Measurements from ENCODE around the gene INSRR.

Gene INSRR

DNA sequence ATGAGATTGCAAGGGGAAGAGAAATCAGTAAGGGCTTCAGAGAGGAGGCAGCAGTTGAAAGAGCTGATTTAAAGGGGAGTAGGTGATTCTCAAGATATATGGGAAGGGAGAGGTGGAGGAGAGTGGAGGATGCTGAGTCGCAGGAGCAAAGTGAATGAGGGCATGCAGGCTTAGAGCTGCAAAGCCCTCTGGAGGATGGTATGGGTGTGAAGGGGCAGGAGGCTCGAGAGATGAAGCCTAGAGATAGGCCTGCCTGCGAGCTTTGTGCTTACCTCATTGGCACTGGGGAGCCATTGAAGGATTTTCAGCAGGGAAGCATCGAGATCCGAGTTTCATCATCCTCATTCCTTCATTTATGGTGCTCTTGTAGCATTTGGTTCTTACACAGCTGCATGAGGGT is 26.5 kb downstream of the INSRR start:
- DNase-seq (ENCODE audit: low read depth in 2 of 2): no peak

DNA sequence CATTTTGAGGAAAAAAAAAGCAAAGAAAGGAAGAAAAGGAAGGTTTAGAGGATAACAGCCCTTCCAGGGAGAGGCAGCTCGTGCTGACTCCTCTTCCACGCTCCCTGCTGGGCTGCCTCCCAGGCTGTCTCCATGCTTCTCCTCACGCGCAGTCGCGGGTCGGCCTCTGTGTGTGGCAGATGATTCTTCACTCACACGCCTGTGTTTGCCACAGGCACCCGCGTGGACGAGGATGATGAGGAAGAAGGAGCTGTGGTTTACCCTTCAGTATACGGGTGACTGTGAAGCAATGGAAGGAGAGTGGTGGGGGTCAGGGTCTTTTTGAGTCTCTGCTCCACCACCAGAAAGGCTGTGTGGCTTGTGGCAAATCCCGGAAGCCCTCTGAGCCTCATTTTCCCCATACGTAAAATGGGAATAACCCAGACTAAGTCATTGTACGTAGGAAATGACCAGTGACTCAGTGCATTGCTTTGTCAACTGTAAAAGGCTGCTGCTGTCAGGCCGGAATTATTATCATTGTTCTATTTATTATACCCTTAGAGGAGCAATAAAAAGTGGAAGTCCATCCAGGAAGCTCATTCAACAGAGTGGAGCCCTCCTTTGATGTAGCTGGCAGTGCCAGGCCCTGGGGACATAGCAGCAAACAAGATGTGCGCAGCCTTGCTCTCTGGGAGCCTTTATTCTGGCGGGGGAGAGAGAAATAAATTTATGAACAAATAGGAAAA is 30.4 kb downstream of the INSRR start:
- no peak for DNase-seq (ENCODE audit: low read depth in 2 of 2)

DNA sequence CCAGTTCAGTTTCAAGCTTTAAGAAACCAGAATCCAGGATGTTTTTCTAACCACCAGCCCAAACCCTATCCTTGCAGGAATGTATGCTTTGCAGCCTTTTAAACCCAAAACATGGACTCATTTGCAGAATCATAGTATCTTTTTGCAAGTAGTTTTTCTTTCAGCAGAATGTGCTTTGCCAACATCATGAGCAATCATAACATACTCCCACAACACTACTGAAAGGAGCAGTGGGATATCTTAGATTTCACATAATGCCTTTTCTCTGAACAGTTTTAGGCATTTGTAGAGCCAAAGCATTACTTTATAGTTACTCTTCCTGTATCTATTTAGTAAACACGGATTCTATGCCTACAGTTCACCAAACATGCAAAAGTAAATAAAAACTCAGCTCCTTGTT is 32.3 kb downstream of the INSRR start:
- DNase-seq (ENCODE audit: low read depth in 2 of 2): no peak

DNA sequence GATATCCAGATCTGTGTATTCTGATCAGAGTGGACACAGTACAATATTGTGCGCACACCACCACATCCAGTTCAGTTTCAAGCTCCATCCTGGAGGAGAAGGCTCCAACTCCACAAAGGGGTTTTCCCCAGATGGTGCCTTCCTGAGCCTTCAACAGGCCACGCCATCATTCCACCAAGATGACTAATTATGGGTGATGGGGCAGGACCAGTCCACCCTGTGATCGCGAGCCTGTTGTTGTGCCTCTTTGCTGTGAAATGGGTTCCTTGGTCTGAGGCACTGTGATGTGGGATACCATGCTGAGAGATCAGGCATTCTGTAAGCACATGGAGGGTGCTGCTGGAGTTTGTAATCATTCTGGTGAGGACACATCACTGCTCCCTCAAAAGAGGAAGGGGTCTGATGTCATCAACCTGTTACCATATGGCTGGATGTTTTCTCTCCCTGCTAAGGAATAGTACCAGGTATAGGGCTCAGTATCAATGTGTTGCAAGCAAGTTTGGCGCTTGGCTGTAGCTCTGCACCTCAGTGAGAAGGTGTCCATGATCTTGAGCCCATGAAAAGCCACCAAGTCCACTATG is 35.6 kb downstream of the INSRR start:
- DNase-seq (ENCODE audit: low read depth in 2 of 2): no peak

DNA sequence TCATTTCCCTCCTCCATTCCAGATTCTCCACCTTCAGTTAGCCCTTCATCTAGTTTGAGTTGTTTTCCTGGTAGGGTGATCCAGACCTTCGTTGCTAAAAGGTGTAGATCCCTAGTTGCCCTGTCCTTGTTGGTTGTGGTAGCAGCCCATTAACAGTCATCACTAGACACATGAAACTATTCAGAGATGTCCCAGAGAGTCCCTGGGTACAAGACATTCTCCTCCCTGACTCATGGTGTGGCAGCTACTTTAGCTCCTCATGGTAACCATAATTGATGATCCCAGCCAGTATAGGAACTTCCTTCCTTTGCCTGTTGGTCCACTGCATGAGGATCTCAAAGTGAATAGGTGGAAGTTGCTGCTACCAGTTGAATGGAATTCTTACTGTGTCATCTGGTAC is 36.2 kb downstream of the INSRR start:
- no peak for DNase-seq (ENCODE audit: low read depth in 2 of 2)

DNA sequence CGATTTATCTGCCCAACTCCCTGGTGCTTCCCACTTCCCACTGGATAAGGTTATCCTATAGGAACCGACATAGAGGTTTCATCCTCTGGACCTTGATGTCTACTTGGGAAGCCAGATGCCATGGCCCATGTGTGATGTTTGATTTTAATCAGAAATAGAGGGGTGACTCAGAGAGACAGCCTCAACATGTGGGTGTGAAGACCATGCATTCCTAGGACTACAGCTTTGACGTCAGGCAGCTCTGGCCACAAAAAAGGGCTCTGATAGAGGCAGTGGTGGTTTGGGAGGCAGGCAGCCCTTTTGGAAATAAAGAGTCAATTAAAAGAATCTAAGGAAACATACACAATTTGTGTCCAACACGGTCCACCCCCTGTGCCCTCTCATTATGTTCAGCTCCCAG is 37.1 kb downstream of the INSRR start:
- DNase-seq (ENCODE audit: low read depth in 2 of 2): peak in 1 of 2 donors; percentile 55

DNA sequence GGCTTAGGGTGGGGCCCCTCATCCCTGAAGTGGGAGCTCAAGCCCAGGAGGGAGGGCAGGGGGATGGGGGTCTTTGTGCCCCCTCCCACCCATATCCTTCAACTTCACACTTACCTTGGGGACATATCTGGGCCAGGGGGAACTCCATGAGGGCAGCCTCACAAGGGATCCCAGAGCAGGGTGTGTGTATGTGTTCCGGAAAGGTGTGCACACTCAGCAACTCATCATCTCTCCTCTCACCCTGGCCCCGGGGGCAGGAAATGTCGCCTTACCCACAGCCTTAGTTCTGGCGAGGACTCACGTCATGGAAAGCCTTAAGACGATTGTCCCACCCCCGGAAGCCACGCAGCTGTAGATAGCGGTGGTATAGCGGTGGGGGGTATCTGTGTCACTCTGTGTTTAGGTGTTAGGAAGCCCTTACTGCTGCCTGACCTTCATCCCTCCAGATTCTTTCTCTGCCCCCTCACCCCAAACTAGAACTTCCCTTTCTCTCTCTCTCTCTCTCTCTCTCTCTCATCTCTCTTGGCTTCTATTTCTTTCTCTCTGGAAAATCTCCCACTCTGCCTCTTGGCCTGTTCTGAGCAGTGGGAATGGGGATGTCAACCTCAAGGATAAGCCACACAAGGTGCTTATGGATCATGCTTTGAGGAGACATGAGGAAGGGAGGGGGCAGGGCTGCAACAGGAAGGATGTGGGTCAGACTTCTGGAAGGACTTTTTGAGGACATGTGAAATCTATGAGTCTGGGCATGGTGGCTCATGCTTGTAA is 42.2 kb downstream of the INSRR start, which contains the start of gene SH2D2A:
TSS of gene SH2D2A (minus strand) at position 288 of the 768 bp plus-strand sequence. CDS start at position 148, 140 bp downstream.
- DNase-seq (ENCODE audit: low read depth in 2 of 2): peak; percentile 91 to 95

DNA sequence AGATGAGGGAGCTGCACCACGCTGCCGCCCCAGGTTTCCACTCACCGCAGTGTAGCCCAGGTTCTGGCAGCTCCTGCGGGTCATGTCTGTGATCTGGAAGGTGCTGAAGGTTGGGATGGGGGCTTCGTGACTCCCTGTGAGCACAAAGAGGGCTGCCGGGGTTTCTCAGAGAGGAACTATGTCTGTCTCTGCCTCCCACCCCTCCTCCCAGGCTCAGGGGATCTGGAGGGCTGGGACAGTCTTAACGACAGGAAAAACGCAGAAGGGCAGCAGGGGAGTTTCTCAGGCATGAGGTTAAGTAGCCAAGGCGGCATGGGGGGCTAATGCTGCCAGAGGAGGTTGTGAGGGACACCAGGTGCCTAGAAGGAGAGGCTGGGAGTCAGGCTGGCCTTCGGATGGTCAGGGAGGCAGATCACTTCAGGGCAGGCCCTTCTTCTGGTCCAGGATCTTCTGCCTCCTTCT is 42.9 kb downstream of the INSRR start:
- DNase-seq (ENCODE audit: low read depth in 2 of 2): no peak

DNA sequence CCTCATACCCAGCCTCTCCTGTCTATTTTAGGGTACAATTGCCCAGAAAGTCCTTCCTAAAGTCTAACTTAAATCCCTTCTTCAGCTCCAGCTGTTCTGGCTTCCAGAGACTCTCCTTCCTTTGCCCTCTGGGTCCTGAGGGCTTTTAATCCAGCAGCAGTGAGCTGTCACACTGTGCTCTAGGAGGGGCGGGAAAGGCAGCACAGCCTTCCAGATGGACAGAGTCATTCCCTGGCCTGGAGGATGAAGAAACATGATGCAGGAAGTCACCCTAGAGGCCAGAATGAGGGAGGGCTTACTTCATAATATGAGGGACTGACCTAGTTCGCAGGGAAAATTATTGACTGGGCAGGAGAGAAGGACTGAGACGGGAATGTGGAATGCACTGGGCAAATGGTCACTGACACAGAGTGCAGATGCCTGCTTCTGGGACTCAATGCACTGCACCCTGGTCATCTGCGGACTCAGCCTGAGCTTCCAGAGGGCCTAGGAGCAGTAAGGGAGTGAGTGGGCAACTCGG is 43.5 kb downstream of the INSRR start:
- no peak for DNase-seq (ENCODE audit: low read depth in 2 of 2)

DNA sequence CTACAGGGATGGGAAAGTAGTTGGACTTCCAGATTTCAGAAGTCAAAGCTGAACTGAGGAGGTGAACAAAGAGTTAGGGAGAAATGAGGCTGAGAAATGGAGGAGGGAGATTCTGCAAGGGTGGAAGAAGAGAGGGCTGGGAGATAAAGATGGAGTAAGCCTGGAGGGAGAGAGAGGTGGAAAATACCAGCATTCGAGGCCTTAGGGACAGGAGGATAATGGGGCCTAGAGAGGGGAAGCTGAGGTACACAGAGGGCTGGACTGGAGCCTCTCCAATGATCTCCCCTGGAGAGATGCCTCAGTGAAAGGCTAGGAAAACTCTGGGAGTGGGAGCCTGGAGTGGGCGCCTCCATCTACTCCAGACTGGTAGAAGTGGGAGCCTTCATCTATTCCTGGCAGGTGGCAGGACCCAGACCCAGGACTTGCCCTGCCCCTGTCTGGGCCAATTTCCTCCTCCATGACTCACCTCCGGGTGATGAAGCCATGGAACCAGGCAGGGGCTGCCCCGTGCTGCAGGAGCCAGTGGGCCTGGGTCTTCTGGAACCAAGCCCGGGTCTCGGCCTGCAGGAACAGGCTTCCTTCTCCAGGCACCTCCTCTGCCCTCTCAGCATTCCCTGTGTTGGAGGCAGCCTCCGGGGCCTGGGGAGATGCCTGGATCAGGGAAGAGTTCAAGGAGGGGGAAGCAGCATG is 44.2 kb downstream of the INSRR start:
- peak in 1 of 2 donors; percentile 27 for DNase-seq (ENCODE audit: low read depth in 2 of 2)

DNA sequence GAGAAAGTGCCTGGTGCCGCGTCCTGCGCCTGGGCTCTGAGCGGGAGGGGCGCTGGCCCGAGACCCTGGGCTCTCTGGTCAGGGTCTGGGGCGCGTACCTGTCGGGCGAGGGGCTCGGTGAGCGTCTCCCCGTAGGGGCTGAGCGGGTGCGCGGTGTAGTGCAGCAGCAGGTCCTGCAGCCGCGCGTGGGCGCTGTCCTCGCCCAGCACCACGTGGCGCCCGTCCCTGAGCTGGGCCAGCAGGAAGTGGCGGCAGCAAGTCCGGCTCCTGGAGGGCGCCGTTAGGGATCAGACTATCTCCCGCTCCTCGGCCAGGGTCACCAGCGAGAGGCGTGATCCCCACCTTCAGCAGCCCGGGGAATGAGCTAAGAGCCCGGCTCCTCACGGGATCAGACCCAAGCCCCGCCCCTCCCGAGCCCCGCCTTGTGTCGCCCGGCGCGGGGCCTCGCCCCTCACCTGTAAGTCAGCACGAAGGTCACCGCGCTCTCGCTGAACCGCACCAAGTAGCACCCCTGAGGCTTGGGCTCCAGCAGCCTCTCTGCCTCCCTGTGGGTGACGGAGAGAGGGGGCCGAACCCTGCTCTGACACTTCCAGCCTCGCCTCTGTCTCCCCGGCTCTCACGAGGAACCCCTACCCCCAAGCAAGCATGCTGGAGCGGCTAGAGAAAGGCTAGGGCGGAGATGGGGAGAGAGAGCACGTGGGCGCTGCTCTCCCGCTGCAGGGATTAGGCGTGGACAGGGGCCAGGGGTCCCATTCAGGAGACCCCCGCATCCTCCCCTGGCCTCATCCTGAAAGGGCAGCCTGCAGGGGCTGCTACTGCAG is 45.0 kb downstream of the INSRR start:
- peak; percentile 56 to 64 for DNase-seq (ENCODE audit: low read depth in 2 of 2)

DNA sequence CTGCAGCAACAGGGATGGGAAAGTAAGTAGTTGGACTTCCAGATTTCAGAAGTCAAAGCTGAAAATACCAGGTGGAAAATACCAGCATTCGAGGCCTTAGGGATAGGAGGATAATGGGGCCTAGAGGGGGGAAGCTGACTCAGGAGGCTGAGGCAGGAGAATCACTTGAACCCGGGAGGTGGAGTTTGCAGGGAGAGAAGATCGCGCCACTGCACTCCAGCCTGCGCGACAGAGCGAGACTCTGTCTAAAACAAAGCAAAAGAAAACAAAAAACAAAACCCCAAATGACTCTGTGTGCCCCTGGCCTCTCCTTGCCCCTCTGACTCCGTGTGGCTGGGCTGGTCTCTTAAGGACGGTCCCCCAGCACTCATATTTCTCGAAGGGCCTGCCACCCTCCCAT is 45.6 kb downstream of the INSRR start:
- DNase-seq (ENCODE audit: low read depth in 2 of 2): no peak

DNA sequence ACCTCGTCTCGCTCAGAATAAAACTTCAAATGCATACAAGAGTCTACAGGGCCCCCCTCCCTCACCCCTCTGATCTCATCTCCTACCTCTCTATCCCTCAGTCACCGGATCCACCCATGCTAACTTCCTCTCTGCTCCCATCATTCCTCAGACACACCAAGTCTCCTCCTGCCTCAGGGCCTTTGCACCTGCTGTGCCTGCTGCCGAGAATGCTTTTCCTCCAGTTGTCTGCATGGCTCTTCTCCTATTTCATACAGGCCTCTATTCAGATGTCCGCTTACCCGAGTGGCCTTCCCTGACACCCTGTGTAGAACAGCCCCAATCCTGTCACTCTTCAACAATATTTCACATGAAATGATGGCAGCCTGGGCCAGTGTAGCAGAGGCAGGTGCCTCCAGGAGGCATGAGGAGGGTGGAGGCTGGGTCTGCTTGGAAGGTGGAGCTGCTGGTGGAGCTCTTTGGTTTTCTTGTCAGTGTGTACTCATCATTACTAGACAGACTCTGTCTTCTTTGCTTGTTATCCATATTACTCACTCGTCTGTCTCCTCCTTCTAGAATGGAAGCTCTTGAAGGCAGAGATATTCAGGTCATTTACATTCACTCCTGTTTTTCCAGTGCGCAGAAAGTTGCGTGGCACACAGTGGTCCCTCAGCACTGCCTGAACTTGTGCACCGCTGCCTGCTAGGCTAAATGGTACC is 46.5 kb downstream of the INSRR start:
- DNase-seq (ENCODE audit: low read depth in 2 of 2): no peak

DNA sequence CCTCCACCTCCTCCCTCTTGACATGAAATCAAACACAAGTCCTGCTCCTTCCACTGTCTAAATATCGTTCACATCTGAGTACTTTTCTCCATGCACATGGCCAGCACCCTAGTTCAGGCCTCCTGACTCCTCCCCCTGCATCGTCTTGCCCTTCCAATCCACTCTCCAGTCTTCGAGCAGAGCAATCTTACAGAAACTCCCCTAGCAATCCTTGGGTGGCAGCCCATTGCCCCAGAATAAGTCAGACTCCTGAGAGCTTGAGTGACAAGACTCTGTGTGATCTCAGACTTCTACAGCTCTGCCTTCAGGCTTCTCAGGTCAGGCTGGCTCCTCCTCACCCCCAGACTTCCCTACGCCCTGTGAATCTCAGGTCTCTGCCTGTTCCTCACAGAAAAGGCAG is 47.7 kb downstream of the INSRR start:
- DNase-seq (ENCODE audit: low read depth in 2 of 2): no peak

DNA sequence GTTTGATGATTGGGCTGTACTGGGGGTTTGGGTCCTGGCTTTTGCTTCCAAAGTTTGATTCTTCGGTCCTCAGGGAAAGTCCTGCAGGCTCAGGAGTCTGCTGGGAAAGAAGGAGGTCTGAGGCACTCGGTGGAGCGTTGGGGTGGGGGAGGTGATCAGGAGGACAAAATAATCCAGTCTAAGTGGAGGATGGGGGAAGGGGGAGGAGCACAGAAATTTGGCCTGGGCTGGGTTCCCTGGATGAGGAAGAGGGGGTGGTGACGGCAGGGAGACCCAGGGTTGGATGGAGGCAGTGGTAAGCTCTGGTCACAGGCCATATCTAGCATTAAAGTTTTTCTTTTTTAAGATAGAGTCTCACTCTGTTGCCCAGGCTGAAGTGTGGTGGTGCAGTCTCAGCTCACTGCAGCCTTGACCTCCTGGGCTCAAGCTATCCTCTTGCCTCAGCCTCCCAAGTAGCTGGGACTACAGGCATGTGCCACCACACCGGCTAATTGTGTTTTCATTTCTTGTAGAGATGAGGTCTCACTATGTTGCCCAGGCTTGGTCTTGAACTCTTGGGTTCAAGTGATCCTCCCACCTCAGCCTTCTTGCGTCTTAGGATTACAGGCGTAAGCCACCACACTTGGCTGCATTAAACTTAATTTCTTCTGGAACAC is 49.1 kb downstream of the INSRR start:
- no peak for DNase-seq (ENCODE audit: low read depth in 2 of 2)

DNA sequence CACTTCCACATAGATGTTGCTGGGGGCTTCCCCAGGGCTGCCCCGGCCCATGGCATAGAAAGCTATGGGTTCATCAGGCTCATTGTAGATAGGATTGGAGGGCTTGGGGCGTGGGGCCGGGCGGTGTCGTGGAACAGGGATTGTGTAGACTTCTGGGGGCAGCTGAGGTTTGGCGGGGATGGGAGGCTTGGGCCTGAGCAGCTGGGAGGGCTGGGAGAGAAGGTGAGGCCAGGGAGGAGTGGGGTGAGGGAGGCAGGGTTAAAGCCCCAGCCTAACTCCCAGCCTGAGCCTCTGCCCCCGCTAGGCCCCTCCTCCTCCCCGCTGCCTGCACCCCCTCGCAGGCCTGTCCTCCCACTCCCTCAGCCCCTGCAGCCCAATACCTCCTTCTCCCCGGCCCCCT is 49.6 kb downstream of the INSRR start:
- DNase-seq (ENCODE audit: low read depth in 2 of 2): no peak

DNA sequence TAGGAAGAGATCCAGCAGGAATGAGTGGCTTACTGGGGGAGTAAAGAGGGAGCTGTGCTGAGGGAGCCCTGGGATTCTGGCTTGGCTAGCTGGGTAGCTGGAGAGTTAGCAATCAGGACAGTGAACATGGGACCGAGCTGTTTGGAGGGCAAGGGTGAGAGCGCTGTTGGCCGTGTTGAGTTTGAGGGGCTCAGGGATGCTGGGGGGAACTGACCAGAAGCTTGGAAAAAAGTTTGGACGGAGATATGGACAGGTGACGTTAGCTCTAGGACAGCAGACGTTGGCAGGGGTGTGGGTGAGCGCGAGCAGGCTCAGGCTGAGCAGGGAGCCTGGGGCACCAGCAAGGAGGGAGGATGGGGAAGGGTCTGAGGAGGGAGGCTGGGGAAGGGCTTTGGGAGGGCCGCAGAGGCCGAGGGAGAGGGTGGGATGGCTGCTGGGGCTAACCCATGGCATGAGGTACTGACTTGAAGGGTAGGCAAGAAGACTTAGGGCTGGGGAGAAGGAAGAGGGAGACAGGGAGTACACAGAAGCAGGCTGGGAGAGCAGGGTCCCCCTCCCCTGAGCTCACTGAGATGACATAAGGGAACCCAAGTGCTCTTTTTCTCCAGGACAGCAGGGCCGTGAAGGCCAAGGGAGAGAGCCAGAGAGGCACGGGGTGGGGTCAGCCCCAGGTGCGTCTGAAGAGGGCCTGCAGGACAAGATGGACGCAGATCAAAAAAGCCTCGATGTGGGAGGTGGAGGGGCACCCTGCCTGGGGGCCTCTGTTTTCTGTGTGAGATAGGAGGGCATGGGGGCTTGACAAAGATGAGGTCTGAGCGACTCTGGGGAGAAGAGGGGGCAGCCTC is 50.5 kb downstream of the INSRR start:
- no peak for DNase-seq (ENCODE audit: low read depth in 2 of 2)

DNA sequence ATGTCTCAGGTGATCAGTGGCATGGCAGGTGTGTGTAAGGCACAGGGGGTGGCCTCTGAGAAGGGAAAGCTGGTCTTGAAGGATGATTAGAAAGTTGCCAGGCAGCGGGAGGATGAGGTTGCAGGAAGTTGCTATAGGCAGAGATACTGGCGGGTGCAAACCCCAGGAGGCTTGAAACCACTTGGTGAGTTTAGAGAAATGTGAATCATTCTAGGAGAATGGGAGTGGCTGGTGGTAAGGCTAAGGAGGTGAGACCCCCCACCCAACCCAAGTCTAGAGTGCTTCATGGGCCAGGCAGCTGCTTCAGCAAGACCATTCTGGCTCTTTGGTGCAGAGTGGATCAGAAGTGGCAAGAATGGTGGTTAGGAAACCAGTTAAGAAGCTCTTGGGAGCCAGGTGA is 51.3 kb downstream of the INSRR start:
- DNase-seq (ENCODE audit: low read depth in 2 of 2): no peak
